K562 (cell line): ENCODE results near the gene HGS. TPM values are rescaled to one million over a fixed set of nuclear protein-coding genes. Genes with fewer than 3 reads are reported as not detected.

Experiments used
- ELF1 ChIP-seq: fragments of 200-800 bp; sonication (Bioruptor generic); IDR thresholded peaks from 2 replicates; pipeline ENCODE4 v1.6.1; 2016; ENCODE audit warnings: missing genetic modification characterization, missing compliant biosample characterization
- EP400 ChIP-seq: fragments of 450-650 bp; IDR thresholded peaks from 2 replicates; pipeline ENCODE4 v1.6.1; 2017; ENCODE audit warnings: antibody characterized with exemption, mild to moderate bottlenecking, moderate library complexity
- ETV5 ChIP-seq: sonication (generic); formaldehyde crosslinking; IDR thresholded peaks from 2 replicates; pipeline ENCODE4 v1.4.0; 2020; ENCODE audit warnings: low read depth, mild to moderate bottlenecking, missing genetic modification reagents
- GTF2F1 ChIP-seq: IDR thresholded peaks from 2 replicates; pipeline ENCODE4 v1.6.1; 2011; ENCODE audit warnings: low read depth, low read length, improper control_type of control experiment
- LARP7 ChIP-seq: fragments of 450-650 bp; IDR thresholded peaks from 2 replicates; pipeline ENCODE4 v1.6.1; 2016
- MCM7 ChIP-seq, 2 experiments: fragments of 450-650 bp; IDR thresholded peaks; 2 replicates each; pipeline ENCODE4 v1.6.1; 2016 to 2018
- MEIS2 ChIP-seq: fragments of 450-650 bp; IDR thresholded peaks from 2 replicates; pipeline ENCODE4 v1.6.1; 2014; ENCODE audit warnings: mild to moderate bottlenecking; ENCODE audit not compliant: partially characterized antibody
- NFIC ChIP-seq: fragments of 450-650 bp; IDR thresholded peaks from 2 replicates; pipeline ENCODE4 v1.6.1; 2017; ENCODE audit warnings: mild to moderate bottlenecking, inconsistent platforms
- POLR2AphosphoS2 ChIP-seq: IDR thresholded peaks from 2 replicates; pipeline ENCODE4 v1.6.1; 2012; ENCODE audit warnings: low read length, improper control_type of control experiment
- PTBP1 ChIP-seq: fragments of 200-400 bp; formaldehyde crosslinking; IDR thresholded peaks from 2 replicates; pipeline ENCODE4 v1.6.1; 2017; ENCODE audit warnings: low read depth, low read length
- SP1 ChIP-seq: sonication (generic); formaldehyde crosslinking; IDR thresholded peaks from 2 replicates; pipeline ENCODE4 v1.8.1; 2022; ENCODE audit warnings: mild to moderate bottlenecking, missing genetic modification reagents
- SRF ChIP-seq, 2 experiments: fragments of 250-450, 450-650 bp in 1 of 2; sonication (Bioruptor Pico) in 1 of 2; sonication (generic) in 1 of 2; formaldehyde crosslinking; IDR thresholded peaks; 2 replicates each; pipeline versions ENCODE4 v1.5.0 to v1.5.1; 2020 to 2022; ENCODE audit warnings: mild to moderate bottlenecking in 1 of 2, missing genetic modification reagents in 1 of 2
- ZNF124 ChIP-seq: sonication (generic); formaldehyde crosslinking; IDR thresholded peaks from 2 replicates; pipeline ENCODE4 v1.8.1; 2022; ENCODE audit warnings: missing genetic modification reagents
- ZNF561 ChIP-seq: fragments of 450-650 bp; formaldehyde crosslinking; conservative IDR thresholded peaks from 2 replicates; pipeline ENCODE4 v1.4.0; 2020; ENCODE audit warnings: mild to moderate bottlenecking, moderate library complexity
- polyA plus RNA-seq, 8 experiments: library from polyadenylated mRNA; depleted of rRNA in 4 of 8; stranded (reverse) in 5 of 8; unstranded in 3 of 8; fragments of >200 nt; fragmentation: Nextera tagmentation in 2 of 8; fragmentation: Illumina TruSeq in 1 of 8; extraction: Ambion mirVana in 2 of 8; extraction: Trizol in 1 of 8; gene quantifications; 2 replicates each; pipeline versions ENCODE4 v1.2.1 to v1.2.3, GENCODE V29; 2011 to 2014; ENCODE audit warnings: inconsistent platforms in 1 of 8, missing spikeins in 1 of 8
- total RNA-seq, 7 experiments: library from RNA; depleted of rRNA in 6 of 7; stranded (reverse); fragments of >200 nt in 6 of 7; fragmentation: Illumina TruSeq in 2 of 7; extraction: Trizol in 2 of 7; gene quantifications; 2 replicates each; pipeline versions ENCODE4 v1.2.1 to v1.2.3, GENCODE V29; 2011 to 2021; ENCODE audit warnings: low replicate concordance in 1 of 7
- TF ChIP-seq, protein P1 (sequence below): fragments of 450-650 bp; IDR thresholded peaks from 2 replicates; pipeline ENCODE4 v1.6.1; 2017; ENCODE audit warnings: antibody characterized with exemption, mild to moderate bottlenecking
- TF ChIP-seq, protein P2 (sequence below): sonication (generic); formaldehyde crosslinking; IDR thresholded peaks from 2 replicates; pipeline ENCODE4 v1.8.1; 2023; ENCODE audit warnings: mild to moderate bottlenecking, missing genetic modification reagents
- TF ChIP-seq, protein P3 (sequence below), 3 experiments: fragments of 200-800 bp in 1 of 3; sonication (Bioruptor generic) in 1 of 3; sonication (generic) in 1 of 3; formaldehyde crosslinking in 1 of 3; IDR thresholded peaks; 2 replicates each; pipeline versions ENCODE4 v1.6.1 to v1.8.0; 2016 to 2022; ENCODE audit warnings: mild to moderate bottlenecking in 2 of 3, missing compliant biosample characterization in 2 of 3, missing genetic modification characterization in 2 of 3, missing genetic modification reagents in 1 of 3
- TF ChIP-seq, protein P4 (sequence below): fragments of 250-450 bp; sonication (Bioruptor Pico); IDR thresholded peaks from 2 replicates; pipeline ENCODE4 v1.4.0; 2020; ENCODE audit warnings: mild to moderate bottlenecking, moderate library complexity, borderline replicate concordance

HGS gene
- total and polyA plus RNA-seq, 9 of the 15 experiments (the other 6 are each of a cell fraction or from before 2014, with no cell fraction given), result 3.9 to 176 (median 77.1) TPM

DNA sequence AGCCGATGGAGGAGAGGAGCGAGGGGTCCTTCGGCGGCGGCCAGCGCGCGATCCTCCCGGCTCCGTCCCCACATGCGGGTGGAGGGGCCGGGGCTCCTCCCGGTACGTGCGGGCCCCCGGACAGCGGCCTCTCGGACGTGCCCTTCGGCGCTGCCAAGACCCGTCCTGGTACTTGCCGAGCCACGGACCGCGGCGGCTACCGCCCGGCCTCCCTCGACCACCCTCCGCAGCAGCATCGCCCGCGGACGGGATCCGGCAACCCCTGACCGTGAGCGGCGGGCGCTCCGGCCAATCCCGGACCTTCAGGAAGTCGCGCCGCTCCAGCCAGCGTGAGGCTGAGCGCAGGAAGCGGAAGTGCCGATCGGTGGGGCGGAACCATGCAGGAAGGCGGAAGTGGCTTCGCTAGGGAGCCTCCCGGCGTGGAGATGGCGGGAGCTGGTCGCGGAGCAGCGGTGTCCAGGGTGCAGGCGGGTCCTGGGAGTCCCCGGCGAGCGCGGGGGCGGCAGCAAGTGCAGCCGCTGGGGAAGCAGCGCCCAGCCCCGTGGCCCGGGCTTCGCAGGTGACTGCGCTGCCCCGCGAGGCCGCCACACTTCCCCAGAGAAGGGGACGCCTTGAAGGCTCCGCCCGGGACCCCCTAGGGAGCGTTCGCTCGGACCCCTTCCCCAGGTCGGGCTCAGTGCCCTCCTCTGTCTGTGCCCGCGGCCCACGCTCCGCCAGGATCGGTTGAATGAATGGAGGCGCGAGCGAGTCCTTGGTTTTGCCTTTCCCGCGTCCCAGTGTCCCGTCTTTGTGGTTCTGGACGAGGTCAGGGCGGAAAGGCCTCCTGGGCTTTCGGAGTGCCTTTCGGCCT lies 17.2 kb upstream of the HGS start, which contains the start of the genes CCDC137 and OXLD1 (continued):
- TF ChIP-seq, protein P1, sequence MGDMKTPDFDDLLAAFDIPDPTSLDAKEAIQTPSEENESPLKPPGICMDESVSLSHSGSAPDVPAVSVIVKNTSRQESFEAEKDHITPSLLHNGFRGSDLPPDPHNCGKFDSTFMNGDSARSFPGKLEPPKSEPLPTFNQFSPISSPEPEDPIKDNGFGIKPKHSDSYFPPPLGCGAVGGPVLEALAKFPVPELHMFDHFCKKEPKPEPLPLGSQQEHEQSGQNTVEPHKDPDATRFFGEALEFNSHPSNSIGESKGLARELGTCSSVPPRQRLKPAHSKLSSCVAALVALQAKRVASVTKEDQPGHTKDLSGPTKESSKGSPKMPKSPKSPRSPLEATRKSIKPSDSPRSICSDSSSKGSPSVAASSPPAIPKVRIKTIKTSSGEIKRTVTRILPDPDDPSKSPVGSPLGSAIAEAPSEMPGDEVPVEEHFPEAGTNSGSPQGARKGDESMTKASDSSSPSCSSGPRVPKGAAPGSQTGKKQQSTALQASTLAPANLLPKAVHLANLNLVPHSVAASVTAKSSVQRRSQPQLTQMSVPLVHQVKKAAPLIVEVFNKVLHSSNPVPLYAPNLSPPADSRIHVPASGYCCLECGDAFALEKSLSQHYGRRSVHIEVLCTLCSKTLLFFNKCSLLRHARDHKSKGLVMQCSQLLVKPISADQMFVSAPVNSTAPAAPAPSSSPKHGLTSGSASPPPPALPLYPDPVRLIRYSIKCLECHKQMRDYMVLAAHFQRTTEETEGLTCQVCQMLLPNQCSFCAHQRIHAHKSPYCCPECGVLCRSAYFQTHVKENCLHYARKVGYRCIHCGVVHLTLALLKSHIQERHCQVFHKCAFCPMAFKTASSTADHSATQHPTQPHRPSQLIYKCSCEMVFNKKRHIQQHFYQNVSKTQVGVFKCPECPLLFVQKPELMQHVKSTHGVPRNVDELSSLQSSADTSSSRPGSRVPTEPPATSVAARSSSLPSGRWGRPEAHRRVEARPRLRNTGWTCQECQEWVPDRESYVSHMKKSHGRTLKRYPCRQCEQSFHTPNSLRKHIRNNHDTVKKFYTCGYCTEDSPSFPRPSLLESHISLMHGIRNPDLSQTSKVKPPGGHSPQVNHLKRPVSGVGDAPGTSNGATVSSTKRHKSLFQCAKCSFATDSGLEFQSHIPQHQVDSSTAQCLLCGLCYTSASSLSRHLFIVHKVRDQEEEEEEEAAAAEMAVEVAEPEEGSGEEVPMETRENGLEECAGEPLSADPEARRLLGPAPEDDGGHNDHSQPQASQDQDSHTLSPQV, result no peak
- no peak for TF ChIP-seq MEIS2
- TF ChIP-seq ZNF561 (CRISPR knock-in tag), result no peak
- TF ChIP-seq, protein P2, sequence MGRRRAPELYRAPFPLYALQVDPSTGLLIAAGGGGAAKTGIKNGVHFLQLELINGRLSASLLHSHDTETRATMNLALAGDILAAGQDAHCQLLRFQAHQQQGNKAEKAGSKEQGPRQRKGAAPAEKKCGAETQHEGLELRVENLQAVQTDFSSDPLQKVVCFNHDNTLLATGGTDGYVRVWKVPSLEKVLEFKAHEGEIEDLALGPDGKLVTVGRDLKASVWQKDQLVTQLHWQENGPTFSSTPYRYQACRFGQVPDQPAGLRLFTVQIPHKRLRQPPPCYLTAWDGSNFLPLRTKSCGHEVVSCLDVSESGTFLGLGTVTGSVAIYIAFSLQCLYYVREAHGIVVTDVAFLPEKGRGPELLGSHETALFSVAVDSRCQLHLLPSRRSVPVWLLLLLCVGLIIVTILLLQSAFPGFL (CRISPR knock-in tag), result no peak
- no peak for TF ChIP-seq MCM7 (IDR thresholded peaks at IDR 0.05)
- TF ChIP-seq, protein P3, sequence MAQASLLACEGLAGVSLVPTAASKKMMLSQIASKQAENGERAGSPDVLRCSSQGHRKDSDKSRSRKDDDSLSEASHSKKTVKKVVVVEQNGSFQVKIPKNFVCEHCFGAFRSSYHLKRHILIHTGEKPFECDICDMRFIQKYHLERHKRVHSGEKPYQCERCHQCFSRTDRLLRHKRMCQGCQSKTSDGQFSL (CRISPR knock-in tag; IDR thresholded peaks at IDR 0.05), result no peak
- TF ChIP-seq, protein P3 (tag; IDR thresholded peaks at IDR 0.05), result no peak
- peak; percentile 78; the same call in 1 of the 2 replicates for TF ChIP-seq EP400
- TF ChIP-seq NFIC, result 0 out of 2 replicates have a peak, but pooled peaks have one; percentile 26
- 0 out of 2 replicates have a peak, but pooled peaks have one; percentile 61 for TF ChIP-seq GTF2F1
- TF ChIP-seq LARP7, result no peak
- TF ChIP-seq, protein P4, sequence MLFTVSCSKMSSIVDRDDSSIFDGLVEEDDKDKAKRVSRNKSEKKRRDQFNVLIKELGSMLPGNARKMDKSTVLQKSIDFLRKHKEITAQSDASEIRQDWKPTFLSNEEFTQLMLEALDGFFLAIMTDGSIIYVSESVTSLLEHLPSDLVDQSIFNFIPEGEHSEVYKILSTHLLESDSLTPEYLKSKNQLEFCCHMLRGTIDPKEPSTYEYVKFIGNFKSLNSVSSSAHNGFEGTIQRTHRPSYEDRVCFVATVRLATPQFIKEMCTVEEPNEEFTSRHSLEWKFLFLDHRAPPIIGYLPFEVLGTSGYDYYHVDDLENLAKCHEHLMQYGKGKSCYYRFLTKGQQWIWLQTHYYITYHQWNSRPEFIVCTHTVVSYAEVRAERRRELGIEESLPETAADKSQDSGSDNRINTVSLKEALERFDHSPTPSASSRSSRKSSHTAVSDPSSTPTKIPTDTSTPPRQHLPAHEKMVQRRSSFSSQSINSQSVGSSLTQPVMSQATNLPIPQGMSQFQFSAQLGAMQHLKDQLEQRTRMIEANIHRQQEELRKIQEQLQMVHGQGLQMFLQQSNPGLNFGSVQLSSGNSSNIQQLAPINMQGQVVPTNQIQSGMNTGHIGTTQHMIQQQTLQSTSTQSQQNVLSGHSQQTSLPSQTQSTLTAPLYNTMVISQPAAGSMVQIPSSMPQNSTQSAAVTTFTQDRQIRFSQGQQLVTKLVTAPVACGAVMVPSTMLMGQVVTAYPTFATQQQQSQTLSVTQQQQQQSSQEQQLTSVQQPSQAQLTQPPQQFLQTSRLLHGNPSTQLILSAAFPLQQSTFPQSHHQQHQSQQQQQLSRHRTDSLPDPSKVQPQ, result no peak
- peak in 1 of 2 experiments; percentile 55; a peak in 2 of 4 replicates for TF ChIP-seq SRF (CRISPR knock-in tag; IDR thresholded peaks at IDR 0.05)
- TF ChIP-seq ELF1, result peak; percentile 99
- no peak for TF ChIP-seq PTBP1
- TF ChIP-seq ZNF124, result no peak
- peak; percentile 53 for TF ChIP-seq SP1
- peak; percentile 11; the same call in 1 of the 2 replicates for TF ChIP-seq ETV5 (CRISPR knock-in tag)
- no peak for TF ChIP-seq POLR2AphosphoS2
